Neural progenitor cell (in vitro differentiated cells): ENCODE measurements around the gene CENPP.

Source experiments
- EZH2 ChIP-seq: fragments of 200-600 bp; sonication (generic); IDR thresholded peaks from 2 replicates; pipeline ENCODE4 v1.6.1; 2017; ENCODE audit warnings: antibody characterized with exemption, mild to moderate bottlenecking, moderate library complexity
- EZH2phosphoT487 ChIP-seq: fragments of 200-600 bp; sonication (generic); IDR thresholded peaks from 2 replicates; pipeline ENCODE4 v1.6.1; 2017; ENCODE audit warnings: antibody characterized with exemption
- TF ChIP-seq, protein P1 (sequence below): fragments of 200-600 bp; sonication (generic); IDR thresholded peaks from 2 replicates; pipeline ENCODE4 v1.5.1; 2017; ENCODE audit warnings: antibody characterized with exemption, mild to moderate bottlenecking

DNA sequence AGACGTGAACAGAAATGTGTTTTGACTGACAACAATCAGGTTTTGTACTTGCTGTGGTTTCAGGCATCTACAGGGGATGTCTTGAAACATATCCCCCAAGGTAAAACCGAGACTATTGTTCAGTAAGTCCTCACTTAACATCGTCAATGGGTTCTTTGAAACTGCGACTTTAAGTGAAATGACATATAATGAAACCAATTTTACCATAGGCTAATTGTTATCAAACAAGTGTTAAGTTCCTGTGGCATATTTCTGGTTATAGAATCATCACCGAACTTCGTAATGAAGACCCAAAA lies 114.9 kb downstream of the CENPP start:
- TF ChIP-seq, protein P1, sequence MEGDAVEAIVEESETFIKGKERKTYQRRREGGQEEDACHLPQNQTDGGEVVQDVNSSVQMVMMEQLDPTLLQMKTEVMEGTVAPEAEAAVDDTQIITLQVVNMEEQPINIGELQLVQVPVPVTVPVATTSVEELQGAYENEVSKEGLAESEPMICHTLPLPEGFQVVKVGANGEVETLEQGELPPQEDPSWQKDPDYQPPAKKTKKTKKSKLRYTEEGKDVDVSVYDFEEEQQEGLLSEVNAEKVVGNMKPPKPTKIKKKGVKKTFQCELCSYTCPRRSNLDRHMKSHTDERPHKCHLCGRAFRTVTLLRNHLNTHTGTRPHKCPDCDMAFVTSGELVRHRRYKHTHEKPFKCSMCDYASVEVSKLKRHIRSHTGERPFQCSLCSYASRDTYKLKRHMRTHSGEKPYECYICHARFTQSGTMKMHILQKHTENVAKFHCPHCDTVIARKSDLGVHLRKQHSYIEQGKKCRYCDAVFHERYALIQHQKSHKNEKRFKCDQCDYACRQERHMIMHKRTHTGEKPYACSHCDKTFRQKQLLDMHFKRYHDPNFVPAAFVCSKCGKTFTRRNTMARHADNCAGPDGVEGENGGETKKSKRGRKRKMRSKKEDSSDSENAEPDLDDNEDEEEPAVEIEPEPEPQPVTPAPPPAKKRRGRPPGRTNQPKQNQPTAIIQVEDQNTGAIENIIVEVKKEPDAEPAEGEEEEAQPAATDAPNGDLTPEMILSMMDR, result no peak
- no peak for TF ChIP-seq EZH2
- TF ChIP-seq EZH2phosphoT487, result no peak
